ENCODE measurements around the gene TSPAN5.
"Not testable (repeated sequence)": the region's sequence is repeated elsewhere in the genome, so short reads cannot be mapped to it uniquely, and the experiment has no call there.

Gene TSPAN5

DNA sequence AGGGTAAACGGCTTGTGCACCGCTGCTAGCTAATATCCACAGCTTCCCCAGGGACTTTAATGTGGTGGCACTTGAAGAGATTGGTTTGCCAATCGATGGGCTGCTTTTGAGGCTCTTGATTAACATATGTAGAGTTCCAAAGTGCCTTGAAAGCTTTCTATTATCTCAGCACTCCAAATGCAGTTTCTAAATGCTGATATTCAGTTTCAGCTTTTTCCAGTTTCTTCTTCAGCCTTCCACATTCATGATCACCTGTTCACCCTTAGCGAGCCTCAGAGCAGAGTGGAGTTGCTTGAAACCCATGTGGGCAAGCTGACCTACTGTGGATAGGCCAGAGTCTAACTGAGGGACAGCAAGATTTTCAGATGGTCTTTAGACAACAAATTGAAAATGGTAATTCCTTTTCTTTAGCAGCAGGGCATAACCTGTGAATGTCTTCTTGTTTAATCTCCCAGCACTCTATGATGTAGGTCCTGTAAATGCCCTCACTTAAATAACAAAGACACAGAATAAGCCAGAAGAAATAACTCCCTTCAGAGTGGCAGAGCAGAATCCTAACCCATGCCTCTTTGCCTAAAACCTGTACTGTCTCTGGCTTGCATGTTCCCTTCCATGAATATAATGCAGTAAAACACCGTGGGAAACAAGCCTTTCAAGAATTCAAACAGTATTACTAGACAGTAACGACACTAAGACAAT is 99.8 kb downstream of the TSPAN5 start:
- in situ Hi-C loops (cut with MboI; ENCODE audit: low sequenced_read_pairs), result no loop called here

DNA sequence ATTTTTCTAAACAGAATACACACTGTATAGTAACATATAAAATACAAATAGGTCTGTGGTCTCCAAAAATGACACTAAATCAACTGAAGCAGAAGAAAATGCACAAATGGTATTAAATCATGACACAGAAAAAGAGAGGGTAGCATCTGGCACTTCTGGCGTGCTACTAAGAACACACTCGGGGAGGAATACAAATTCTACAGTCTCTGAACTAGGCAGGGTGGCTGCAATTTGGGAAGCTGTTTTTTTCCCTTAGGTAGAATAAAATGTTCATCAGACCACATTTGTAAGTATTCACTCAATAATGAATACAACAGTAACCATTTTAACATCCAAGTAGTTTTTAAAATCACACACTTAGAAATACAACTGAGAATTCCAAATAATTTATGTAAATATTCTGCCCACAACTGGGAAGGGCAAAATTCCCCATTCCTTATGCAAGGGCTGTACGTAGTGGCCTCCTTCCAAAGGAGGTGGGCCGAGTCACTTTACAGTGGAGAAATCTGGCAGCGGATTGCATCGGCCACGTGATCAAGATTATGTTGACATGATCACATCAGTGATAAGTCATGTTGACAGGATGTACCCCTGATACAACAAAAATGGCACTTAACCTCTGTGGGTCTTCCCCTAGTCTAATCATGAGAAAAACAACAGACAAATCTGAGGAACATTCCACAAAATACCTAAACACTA is 101.1 kb downstream of the TSPAN5 start:
- in situ Hi-C loops (cut with MboI; ENCODE audit: low sequenced_read_pairs), result no loop called here

DNA sequence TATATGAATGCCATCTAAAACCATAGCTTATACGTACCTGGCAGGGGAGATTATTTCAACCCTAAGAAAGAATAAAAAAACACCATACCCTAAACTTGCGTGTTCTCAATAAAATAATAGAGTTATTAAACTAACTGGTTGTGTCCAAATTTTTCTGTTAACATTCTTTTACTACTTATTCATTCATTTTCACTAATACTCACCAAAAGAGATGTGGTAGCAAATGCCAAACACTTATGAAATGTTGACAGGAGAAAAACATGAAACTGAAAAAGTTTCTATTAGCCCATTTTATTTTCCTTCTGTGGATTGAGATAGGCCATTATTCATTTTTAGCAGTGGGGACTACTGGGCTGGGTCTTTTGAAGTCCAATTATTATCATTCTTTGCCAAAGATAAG is 102.0 kb downstream of the TSPAN5 start:
- in situ Hi-C loops (cut with MboI; ENCODE audit: low sequenced_read_pairs), result no loop called here

DNA sequence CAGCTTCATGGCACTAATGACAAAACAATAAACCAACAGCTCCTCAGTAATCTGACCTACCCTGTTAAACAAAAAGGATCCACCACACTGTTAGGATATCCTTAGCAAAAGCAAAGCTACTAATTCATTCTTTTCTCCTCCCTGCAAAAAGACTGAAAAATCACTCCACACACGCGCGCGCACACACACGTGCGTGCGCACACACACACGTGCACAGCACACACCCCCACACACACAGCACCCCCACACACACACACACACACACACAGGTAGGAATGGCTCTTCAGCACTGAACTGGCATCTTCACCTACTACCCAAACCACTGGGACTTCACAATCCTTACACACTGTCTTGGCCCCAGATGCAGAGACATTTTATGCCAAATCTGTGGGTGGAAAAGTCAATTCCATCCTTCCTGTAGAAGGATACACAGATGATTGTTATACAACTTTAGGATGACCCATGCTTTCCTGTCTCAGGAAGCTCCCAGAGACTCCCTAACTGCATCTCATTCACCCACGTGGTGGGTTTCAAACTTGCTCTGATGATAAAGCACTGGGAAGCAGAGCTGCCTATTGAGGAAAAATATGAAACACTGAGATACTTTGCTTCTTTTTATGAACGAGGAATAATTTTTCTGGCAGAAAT is 102.5 kb downstream of the TSPAN5 start:
- in situ Hi-C loops (cut with MboI; ENCODE audit: low sequenced_read_pairs), result no loop called here

DNA sequence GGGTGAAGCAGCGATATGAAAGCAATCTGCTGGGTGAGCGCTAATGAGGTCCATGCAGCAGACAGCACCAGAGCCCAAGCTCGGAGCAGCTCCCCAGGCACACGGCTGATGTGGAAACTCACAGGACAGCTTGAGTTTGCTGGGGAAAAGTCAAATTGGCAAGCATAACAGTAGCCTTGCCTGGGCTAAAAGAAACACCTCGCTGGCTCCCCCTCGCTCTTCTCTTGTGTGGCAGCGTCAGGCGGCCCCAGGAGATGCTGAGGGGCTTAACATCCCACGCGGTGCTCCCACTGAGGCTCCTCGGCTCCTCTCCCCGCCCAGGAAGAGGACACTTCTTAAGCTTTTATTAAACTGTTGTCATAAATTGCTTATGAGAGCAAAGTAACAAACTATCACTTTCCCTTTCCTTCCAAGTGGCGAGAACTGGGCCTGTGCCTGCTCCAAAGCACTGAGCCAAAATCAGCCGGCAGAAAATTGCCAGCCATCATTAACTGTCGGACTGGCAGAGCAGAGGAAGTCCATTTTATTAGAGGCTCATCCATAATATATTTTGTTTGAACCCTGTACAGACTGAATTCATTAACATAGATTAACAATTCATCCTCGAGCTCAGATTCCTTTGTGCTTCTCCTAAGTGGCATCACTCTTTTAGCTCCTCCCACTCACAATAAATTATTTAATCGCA is 111.4 kb downstream of the TSPAN5 start:
- in situ Hi-C loops (cut with MboI; ENCODE audit: low sequenced_read_pairs), result no loop called here

DNA sequence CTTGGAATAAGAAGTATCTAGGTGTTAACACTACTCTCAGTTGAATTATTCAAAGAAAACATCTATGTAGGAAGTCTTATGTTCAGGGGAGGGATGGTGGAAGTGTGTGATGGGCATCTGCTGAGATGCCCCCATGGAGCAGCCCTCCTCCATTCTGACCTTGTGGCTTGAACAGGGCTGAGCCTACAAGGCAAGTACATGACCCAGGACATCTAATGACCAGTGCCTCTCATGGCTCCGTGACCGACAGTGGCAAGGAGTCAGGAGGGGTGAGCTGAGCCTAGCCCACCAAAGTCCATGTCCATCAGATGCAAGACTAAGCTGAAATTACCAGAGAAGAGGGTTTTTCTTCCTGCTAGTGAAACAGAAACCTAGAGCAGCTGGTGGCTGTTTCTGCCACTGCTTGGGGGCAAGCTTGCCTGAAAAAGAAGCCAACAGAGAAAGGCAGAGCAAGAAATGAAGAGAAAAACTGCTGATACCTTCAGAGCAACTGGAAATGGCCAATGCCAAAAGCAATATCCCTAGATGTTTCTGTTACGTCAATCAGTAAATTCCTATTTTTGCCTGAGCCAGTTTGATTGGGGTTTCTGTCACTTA is 113.5 kb downstream of the TSPAN5 start:
- in situ Hi-C loops (cut with MboI; ENCODE audit: low sequenced_read_pairs), result no loop called here

DNA sequence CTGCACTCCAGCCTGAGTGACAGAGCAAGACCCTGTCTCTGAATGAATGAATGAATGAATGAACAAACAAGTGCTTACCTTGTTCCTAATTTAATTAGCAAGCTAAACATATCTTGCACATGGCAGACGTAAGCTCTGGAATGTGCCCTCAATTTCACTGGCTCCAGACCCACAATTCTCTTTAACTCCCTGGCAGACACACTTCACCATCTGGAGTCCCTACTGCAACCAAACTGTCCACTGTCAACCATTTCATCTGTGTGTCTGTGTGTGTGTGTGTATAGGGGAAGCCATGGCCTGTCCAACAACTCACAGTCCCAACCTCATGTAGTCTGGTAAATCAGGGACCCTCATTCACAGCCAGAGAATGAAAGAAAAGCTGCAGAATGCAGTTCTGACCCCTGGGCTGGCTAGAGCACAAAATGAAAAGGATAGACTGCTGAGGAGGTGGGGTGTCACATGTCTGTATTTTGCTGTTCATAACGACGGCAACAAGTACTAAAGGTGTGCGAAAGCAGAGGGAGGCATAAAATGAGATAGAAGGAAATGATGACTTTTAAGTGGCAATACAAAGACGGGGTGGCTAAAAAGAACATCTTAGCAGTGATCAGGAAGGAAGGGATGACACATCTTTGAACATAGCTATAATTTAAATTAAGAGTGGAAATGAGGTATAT is 114.1 kb downstream of the TSPAN5 start:
- in situ Hi-C loops (cut with MboI; ENCODE audit: low sequenced_read_pairs), result no loop called here

DNA sequence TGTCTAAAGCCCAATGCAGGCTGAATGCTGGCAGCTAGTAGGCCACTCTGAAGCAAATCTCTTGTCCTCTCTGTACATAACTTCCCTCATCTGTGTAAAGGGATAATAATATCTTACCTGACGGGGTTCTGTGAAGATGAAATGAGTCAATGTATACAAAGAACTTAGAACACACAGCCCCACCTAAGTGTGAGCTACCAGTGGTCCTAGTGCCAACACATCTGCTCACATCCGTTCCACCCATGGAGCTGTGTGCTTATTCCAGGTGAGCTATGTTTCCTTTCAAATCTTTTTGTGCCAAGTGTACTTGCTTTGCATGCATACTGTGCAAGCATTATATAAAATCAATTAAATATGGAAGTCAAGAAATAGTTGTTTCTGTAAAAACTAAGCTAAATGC is 116.4 kb downstream of the TSPAN5 start:
- in situ Hi-C loops (cut with MboI; ENCODE audit: low sequenced_read_pairs), result no loop called here

DNA sequence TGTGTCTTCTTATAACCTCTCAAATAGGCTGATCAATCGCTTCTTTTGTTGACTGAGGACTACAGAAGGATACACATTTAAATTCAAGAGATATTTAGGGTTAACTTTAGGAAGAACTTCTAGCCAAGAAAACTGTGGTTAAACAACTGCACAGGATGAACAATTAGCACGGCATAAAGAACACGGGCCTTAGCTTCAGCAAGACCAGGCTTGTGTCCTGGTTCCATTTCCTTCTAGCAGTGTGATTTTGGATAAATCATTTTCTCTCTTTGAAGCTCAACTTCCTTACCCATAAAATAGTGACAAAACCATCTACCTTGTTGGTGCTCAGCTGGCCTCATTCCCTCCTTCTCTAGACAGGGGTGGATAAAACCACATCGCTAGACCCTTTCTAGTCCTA is 117.6 kb downstream of the TSPAN5 start:
- in situ Hi-C loops (cut with MboI; ENCODE audit: low sequenced_read_pairs), result no loop called here

DNA sequence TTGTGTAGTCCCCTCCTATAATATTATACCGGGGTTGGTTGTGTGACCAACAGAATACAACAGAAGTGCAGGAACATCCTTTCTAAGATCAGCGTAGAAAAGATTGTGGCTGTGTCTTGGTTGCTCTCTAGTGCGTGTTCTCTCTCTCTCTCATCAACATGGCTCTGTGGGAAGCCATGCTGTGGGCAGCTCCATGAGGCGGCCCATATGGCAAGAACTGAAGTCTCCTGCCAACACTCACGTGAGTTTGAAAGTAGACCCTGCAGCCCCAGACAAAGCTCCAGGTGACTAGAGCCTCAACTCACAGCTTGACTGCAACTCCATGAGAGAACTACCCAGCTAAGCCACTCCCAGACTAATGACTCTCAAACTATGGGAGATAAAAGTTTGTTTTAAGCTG is 118.7 kb downstream of the TSPAN5 start:
- in situ Hi-C loops (cut with MboI; ENCODE audit: low sequenced_read_pairs), result no loop called here

DNA sequence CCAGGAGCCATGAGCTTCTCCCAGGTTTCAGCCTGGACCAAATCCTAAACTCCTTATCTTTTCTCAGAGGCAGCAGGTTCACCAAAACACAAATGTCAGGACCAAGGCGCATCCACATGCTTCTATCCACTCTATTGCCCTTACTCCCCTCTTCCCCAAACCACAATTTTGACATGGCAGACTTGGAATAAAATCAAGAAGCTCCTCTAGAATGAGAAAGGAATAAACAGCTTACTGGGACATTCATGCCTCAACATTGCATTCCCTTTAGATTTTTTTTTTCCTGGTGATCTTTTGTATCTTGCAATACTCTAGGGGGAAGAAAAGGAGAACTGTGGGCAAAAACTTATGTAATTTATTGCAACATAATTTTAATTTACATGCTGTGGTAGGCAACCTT is 119.1 kb downstream of the TSPAN5 start:
- in situ Hi-C loops (cut with MboI; ENCODE audit: low sequenced_read_pairs), result no loop called here

DNA sequence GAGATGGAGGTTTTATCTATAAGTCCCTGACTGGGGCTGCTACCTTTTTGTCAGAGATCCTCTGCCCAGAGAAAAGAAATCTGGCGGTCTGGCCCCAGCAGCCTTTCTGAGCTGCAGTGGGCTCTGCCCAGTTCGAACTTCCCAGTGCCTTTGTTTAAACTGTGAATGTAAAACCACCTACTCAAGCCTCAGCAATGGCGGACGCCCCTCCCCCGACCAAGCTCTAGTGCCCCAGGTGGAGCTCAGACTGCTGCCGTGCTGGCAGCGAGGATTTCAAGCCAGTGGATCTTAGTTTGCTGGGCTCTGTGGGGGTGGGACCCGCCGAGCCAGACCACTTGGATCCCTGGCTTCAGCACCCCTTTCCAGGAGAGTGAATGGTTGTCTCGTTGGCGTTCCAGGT is 121.8 kb downstream of the TSPAN5 start:
- in situ Hi-C loops (cut with MboI; ENCODE audit: low sequenced_read_pairs), result no loop called here

DNA sequence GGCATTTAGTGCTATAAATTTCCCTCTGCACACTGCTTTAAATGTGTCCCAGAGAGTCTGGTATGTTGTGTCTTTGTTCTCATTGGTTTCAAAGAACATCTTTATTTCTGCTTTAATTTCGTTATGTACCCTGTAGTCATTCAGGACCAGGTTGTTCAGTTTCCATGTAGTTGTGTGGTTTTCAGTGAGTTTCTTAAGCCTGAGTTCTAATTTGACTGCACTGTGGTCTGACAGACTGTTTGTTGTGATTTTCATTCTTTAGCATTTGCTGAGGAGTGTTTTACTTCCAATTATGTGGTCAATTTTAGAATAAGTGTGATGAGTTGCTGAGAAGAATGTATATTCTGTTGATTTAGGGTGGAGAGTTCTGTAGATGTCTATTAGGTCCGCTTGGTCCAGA is 124.3 kb downstream of the TSPAN5 start:
- in situ Hi-C loops (cut with MboI; ENCODE audit: low sequenced_read_pairs), result not testable (repeated sequence)

DNA sequence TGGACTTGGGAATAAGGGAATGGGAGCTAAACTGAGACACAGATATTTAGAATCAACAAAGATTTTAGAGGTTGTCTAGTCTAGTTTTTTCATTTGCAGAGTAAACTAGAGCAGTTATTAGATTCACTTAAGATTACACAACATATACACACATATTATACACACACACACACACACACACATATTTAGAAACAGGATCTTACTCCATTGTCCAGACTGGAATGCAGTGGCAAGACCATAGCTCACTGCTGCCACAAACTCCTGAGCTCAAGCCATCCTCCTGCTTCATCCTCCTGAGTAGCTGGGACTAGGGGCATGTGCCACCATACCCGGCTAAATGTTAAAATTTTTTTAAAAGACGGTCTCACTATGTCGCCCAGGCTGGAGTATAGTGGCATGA is 127.8 kb downstream of the TSPAN5 start:
- in situ Hi-C loops (cut with MboI; ENCODE audit: low sequenced_read_pairs), result no loop called here

DNA sequence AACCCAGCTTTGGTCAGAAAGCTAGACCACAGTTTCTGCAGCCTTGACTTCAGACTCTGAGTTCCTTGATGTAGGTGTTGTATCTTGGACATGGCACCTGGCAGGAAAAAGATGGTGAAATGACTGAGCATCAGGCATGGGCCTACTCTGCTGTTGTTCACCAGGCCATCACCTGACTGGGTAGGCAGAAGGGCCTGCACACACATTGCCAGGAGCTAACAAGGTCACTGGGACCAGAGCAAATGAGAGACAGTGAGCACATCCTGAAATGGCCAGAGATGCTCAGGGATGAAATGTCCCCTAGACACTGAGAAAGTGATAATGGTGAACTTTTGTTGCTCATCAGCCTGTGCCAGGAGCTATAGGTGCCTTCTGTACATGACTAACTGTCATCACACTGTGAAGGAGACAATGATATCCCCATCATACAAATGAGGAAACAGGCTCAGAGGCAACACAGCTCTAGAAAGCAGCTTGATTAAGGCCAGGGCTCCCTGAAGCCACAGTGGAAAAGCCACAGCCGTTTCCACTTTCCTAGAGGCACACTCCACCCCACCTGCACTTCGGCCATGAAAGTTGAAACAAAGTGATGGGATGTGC is 128.3 kb downstream of the TSPAN5 start:
- in situ Hi-C loops (cut with MboI; ENCODE audit: low sequenced_read_pairs), result no loop called here

DNA sequence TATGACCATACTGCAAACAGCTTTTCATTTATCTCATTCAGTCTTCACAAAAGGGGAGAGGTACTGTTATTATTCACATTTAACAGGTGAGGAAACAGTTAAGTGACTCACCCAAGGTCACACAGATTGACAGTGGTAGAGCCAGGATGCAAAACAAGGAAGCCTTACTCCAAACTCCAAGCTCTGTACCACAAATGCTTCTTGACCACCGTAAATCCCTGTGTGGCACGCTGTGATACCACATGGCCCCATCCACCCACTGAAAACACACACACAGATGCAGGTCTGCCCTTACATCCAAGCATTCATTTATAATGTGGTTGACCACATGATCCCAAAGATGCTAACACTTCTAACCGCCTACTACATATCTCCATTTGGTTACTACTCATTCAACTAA is 129.5 kb downstream of the TSPAN5 start:
- in situ Hi-C loops (cut with MboI; ENCODE audit: low sequenced_read_pairs), result no loop called here

DNA sequence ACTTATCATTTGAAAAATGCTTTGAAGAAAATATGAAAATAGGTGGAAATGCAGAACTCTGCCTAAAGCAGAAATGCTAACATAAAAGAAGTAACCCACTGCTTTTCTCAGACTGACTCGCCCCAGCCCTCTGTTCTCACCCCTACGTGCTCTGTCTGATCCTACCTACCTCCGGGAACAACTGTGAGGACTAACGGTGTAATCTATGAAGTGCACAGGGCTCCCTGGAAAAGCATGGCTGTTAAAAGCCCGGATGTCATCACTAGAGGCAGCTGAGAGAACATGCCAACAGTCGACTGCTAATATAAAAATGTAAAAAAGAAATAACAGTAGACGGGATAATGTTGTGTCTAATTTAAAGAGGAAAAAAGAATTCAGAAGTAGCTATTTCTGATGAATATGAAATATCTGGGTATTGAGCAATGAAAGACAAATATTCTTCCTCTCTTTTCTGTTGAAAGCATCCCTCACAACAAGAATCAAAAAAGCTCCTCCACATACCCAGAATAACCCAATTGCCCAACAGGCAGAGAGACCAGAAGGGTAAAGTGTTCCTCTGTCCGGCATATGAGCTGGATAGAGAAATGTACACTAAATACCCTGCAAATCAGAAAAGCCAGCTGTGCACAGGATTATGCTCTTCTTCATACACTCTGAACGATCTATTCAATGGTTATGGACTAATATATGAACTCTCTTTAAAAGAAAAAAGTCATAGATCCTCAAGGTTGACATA is 130.7 kb downstream of the TSPAN5 start:
- in situ Hi-C loops (cut with MboI; ENCODE audit: low sequenced_read_pairs), result no loop called here

DNA sequence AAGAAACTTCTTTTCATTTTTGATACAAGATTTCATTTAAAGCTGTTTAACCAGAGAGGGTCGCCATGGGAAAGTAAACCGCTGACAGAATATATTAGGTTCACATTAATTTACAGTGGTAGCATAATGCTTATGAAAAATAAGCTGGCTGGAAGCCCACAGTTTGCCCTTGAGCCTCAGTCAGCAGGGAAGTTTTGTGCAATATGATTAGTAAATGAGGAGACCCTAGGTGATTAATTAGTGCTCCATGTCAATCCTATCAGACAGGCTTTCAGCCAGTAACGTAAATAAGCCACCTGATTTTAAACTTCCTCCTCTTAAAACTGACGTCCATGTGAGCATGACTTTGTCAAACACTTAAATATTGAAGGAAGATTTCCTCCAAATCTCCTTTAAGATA is 134.2 kb downstream of the TSPAN5 start:
- in situ Hi-C loops (cut with MboI; ENCODE audit: low sequenced_read_pairs), result no loop called here

DNA sequence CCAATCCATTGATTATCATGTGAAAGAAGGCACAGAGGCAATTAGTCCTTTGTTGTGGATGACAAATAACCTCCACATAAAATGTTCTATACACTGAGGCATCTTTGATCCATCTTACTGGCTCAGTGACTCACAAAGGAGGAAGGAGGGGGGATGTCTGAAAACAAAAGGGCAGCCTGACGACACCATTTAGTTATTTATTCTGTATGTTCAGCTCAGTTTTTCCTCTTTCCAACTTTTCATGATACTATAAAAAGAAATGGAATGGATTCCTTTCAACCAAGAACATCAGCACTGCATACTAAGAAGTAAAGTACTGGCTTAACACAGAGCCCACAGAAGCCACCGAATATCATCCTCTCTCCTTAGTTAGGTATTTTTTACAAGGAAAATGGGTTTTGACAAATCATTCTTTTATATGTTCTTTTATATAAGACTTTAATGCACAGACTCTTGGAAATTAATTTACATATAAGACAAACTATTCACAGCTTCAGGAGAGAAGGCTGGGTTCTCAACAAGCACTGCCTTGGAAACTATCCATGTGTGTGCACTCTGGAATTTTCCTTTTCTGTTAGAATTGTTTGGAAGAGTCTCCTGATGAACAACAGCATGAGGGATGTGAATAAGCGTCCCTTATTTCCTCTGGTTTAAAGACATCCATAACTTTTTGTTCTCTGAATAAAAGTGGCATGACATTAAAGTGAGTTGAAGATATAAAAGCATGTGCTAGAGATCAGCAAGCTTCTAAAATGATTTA is 135.6 kb downstream of the TSPAN5 start:
- in situ Hi-C loops (cut with MboI; ENCODE audit: low sequenced_read_pairs), result no loop called here

Data from hTERT RPE-1 (cell line).